SU-DHL-6 (cell line): ENCODE measurements around the gene RBP3.

Experiments used
- H2AFZ ChIP-seq: fragments of 200-600 bp; sonication (generic); 2 replicates; pipeline ENCODE4 v1.6.1; 2014; ENCODE audit warnings: low read depth, mild to moderate bottlenecking, moderate library complexity, mixed read lengths, antibody characterized with exemption, low read length; ENCODE audit not compliant: severe bottlenecking
- H3F3A ChIP-seq: fragments of 200-600 bp; shearing (Covaris generic); 2 replicates; pipeline ENCODE4 v1.6.0; 2016; ENCODE audit warnings: antibody characterized with exemption, mild to moderate bottlenecking; ENCODE audit not compliant: insufficient read depth
- H3K27ac ChIP-seq: fragments of 200-600 bp; sonication (generic); 2 replicates; pipeline ENCODE4 v1.5.1; 2016; ENCODE audit warnings: low read depth, mild to moderate bottlenecking, low read length, moderate library complexity, mixed read lengths
- H3K27me3 ChIP-seq: fragments of 200-600 bp; sonication (generic), shearing (Covaris generic); 2 replicates; pipeline ENCODE4 v1.6.0; 2014; ENCODE audit warnings: mild to moderate bottlenecking, low read length
- H3K36me3 ChIP-seq: fragments of 200-600 bp; sonication (generic); 2 replicates; pipeline ENCODE4 v1.6.1; 2014; ENCODE audit warnings: mild to moderate bottlenecking, low read length, mixed read lengths
- H3K4me2 ChIP-seq: fragments of 300-600, 200-600 bp; shearing (Covaris generic), sonication (generic); 2 replicates; pipeline ENCODE4 v1.6.0; 2014; ENCODE audit warnings: low read length, low read depth, mild to moderate bottlenecking; ENCODE audit not compliant: poor library complexity, severe bottlenecking
- H3K4me3 ChIP-seq: fragments of 200-600 bp; sonication (generic); 2 replicates; pipeline ENCODE4 v1.5.1; 2014; ENCODE audit warnings: antibody characterized with exemption, low read length, mild to moderate bottlenecking, mixed read lengths; ENCODE audit not compliant: insufficient read depth, poor library complexity, severe bottlenecking
- H3K79me2 ChIP-seq: fragments of 200-600 bp; sonication (generic); 2 replicates; pipeline ENCODE4 v1.6.1; 2014; ENCODE audit warnings: mild to moderate bottlenecking, low read length, moderate library complexity; ENCODE audit not compliant: insufficient read depth
- H3K9ac ChIP-seq: fragments of 200-600 bp; sonication (generic); 2 replicates; pipeline ENCODE4 v1.7.0; 2014; ENCODE audit warnings: mild to moderate bottlenecking, low read length
- H3K9me2 ChIP-seq: fragments of 200-600 bp; sonication (generic); replicated peaks from 2 replicates; pipeline ENCODE4 v1.6.1; 2014; ENCODE audit warnings: low read length; ENCODE audit not compliant: insufficient read depth
- H3K9me3 ChIP-seq: fragments of 200-600 bp; sonication (generic); 2 replicates; pipeline ENCODE4 v1.6.1; 2014; ENCODE audit warnings: low read length, mixed read lengths; ENCODE audit not compliant: insufficient read depth
- H4K20me1 ChIP-seq: fragments of 200-600 bp; sonication (generic); 2 replicates; pipeline ENCODE4 v1.6.1; 2014; ENCODE audit warnings: low read depth, mild to moderate bottlenecking, antibody characterized with exemption, low read length, moderate library complexity, mixed read lengths
- EZH2phosphoT487 ChIP-seq: fragments of 200-600 bp; sonication (generic), shearing (Covaris generic); conservative IDR thresholded peaks from 2 replicates; pipeline ENCODE4 v1.6.1; 2018; ENCODE audit warnings: mild to moderate bottlenecking, antibody characterized with exemption, low read length, moderate library complexity, mixed read lengths
- TF ChIP-seq, protein P1 (sequence below): fragments of 200-600 bp; sonication (generic); IDR thresholded peaks from one replicate; pipeline ENCODE4 v1.5.1; 2017; ENCODE audit warnings: antibody characterized with exemption, mild to moderate bottlenecking, low read length, moderate library complexity; ENCODE audit not compliant: insufficient read depth, poor library complexity, severe bottlenecking

The RBP3 gene

DNA sequence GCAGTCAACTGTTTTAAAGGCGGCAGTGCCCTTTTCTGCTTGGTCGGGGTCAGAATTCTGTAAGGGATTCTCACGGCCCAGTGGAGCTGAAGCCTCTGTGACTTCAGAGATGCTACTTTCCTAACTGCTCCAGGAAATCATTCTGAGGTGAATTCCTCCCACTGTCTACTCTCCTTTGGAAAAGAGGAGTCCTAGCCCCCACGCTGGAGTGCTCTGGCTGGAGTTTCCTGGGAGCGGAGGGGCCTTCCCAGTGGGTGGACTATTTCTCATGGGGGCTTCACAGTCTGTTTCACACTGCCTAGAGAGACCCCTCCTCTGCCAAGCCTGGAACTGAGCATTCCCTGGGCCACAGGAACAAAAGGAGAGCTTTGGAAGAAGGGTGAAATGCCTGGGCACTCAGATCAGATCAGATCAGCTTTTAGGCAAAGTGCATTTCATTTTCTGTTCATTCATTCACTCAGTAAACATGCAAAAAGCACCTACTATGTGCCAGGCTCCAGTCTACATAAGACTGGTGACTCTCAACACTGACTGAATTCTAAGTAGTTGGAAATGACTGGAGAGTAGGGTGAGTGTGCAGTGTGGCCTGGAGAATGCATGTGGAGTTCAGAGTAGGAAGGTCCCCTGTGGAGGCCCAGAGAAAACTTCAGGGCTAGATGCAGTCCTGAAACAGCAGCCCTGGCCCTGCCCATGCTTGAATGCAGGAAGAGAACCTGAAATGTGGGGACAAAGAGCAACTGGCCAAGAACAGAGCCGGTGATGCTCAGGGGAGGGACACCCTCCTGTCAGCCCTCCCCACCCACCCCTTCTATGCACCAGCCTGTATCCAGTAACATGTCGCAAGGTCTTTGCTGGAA is 23.7 kb downstream of the RBP3 start:
- Histone ChIP-seq H3K4me3 (no peak overlapping the region), H3F3A (no peaks in the 10 kb centered on the region), H3K79me2 (no peaks in the 10 kb centered on the region), H3K9ac (no peak overlapping the region), H3K27me3 (no peaks in the 10 kb centered on the region), H2AFZ (no peak overlapping the region), H3K27ac (no peak overlapping the region), H3K9me3 (no peaks in the 10 kb centered on the region), H4K20me1 (no peaks in the 10 kb centered on the region), H3K9me2 (no peaks in the 10 kb centered on the region), H3K36me3 (no peaks in the 10 kb centered on the region), H3K4me2 (no peak overlapping the region)
- TF ChIP-seq EZH2phosphoT487: no peak
- TF ChIP-seq, protein P1, sequence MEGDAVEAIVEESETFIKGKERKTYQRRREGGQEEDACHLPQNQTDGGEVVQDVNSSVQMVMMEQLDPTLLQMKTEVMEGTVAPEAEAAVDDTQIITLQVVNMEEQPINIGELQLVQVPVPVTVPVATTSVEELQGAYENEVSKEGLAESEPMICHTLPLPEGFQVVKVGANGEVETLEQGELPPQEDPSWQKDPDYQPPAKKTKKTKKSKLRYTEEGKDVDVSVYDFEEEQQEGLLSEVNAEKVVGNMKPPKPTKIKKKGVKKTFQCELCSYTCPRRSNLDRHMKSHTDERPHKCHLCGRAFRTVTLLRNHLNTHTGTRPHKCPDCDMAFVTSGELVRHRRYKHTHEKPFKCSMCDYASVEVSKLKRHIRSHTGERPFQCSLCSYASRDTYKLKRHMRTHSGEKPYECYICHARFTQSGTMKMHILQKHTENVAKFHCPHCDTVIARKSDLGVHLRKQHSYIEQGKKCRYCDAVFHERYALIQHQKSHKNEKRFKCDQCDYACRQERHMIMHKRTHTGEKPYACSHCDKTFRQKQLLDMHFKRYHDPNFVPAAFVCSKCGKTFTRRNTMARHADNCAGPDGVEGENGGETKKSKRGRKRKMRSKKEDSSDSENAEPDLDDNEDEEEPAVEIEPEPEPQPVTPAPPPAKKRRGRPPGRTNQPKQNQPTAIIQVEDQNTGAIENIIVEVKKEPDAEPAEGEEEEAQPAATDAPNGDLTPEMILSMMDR: no peak

DNA sequence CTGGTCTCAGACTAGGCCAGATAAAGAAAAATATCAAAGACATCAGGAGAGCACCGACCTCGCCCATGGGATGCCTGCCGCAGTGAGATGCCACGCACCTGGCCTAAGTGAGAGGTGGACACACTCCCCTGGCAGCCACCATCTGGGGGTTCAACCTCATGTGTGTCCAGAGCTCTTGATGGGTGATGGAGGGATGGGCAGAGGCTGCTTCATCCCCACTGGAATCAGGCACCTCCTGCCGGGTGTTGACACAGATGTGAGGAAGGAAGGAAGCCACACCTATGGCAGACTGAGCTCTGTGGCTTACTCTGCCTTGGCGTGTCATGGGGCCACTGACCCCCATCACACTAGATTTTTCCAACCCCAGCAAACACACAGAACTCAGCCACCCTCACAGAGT is 24.6 kb downstream of the RBP3 start:
- no peak for TF ChIP-seq EZH2phosphoT487
- TF ChIP-seq, protein P1: no peak
- Histone ChIP-seq H3K4me2 (no peak overlapping the region), H3K36me3 (no peaks in the 10 kb centered on the region), H3K27me3 (no peaks in the 10 kb centered on the region), H4K20me1 (no peaks in the 10 kb centered on the region), H3K27ac (no peak overlapping the region), H3K79me2 (no peaks in the 10 kb centered on the region), H3F3A (no peaks in the 10 kb centered on the region), H3K4me3 (no peak overlapping the region), H3K9ac (no peak overlapping the region), H2AFZ (no peak overlapping the region), H3K9me3 (no peaks in the 10 kb centered on the region), H3K9me2 (no peaks in the 10 kb centered on the region)

DNA sequence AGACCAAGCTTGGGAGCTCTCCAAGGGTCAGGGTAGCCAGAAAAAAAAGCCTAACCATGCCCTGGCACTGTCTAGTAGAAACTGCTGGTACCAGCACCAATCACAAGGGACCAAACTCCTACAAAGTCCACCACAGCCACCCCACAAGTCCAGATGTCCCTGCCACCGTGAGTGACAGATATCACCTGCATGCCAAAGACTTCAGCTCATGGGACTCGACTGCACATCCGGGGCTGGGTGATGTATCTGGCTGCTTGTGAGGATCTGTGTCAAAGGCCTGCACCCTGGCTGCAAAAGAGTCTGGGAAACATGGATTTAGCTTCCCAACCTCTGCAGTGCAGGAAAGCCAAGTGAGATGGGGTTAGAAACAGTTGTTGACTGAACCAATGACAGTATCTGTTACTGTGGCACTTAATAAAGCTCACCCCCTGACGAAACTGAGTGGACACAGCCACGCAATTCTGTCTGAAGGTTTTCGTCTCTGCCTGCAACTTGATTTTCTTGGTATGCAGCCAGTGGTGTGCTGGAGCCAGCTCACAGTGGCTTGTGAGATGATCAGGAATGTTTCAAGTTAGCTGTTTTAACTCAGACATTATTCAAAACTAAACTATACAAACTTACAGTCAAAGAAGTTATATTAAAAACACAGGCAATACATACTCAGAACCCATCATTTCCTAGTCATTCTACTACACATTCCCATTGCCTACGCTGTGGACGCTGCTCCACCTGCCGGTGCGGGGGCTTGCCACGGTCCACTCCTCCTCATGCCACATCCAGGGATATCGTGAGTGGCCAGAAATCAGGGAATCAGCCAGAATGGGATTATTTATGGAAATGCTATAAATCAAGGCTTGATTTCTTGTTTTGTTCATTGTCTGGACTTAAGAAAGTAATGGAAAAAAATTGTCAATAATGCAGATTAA is 26.7 kb downstream of the RBP3 start:
- TF ChIP-seq, protein P1: no peak
- TF ChIP-seq EZH2phosphoT487: no peak
- Histone ChIP-seq H3K9me2 (no peaks in the 10 kb centered on the region), H3K27ac (no peak overlapping the region), H2AFZ (no peak overlapping the region), H3K9me3 (no peaks in the 10 kb centered on the region), H3K4me3 (no peak overlapping the region), H3K4me2 (no peak overlapping the region), H3K79me2 (no peaks in the 10 kb centered on the region), H3K9ac (no peak overlapping the region), H4K20me1 (no peaks in the 10 kb centered on the region), H3K36me3 (no peaks in the 10 kb centered on the region), H3F3A (no peaks in the 10 kb centered on the region), H3K27me3 (no peaks in the 10 kb centered on the region)
